NCI-H146 treated with DMSO at 0.1 percent for 48 hours (cell line): ENCODE data around the gene LRSAM1.

Experiments
- DNase-seq: peaks from one replicate; lab custom pipeline; 2025; ENCODE audit not compliant: unreplicated experiment; lab: John Stamatoyannopoulos, UW

LRSAM1 gene

GRCh38 chr9:127509955-127510299 lies 58.6 kb downstream of the LRSAM1 start:
- DNase-seq, result no peak

DNA sequence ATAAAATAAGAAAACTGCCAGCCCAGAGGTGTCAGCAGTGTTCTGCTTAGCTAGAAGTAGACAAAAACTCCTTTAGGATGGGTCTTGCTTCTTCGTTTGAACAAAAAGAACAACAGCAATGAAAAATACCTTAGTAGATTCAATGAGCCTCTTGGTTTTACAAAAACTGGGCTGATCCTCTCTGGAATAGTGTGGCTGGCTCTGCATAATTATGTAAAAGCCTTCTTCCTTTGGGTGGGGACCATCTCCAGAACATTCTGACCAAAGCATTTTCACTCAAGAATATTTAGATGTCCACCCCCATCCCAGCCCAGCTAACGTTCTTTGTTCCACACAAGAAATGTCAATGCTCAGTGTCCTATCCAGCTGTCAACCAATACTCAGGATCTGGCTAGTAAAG lies 63.2 kb downstream of the LRSAM1 start:
- DNase-seq, result no peak

DNA sequence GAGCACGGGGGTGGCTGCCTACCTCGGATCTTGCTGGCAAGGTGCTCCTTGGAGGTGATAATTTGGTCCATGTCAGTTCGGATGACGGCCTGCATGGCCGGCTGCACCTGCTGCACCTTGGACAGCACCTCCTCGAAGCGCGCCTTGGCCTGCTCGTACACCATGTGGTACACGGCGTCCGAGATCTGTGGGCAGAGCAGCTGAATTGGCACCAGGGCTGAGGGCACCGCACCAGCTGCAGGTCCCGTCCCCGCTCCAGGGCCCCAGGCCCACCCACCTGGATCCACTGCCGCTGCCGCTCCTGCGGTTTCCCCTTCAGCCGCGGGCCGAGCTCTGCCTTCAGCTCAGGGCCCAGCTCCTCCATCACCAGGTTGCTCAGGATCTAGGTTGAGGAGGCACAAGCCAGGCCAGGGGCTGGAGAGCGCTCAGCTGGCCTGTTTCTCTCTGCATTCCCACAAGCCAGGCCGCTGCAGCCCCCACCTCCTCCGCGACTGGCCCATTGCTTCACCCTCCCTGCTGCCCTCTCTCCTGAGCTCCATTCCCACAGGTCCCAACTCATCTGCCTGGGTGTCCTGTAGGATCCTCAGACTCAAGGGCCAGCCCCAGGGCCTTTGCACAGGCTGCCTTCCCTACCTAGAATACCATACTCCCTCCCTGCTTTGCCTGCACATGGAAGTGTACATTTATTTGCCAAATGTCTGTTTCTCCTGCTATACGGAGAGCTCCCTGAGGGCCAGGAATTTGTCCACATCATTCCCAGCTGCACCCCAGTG lies 65.7 kb downstream of the LRSAM1 start:
- DNase-seq, result no peak

DNA sequence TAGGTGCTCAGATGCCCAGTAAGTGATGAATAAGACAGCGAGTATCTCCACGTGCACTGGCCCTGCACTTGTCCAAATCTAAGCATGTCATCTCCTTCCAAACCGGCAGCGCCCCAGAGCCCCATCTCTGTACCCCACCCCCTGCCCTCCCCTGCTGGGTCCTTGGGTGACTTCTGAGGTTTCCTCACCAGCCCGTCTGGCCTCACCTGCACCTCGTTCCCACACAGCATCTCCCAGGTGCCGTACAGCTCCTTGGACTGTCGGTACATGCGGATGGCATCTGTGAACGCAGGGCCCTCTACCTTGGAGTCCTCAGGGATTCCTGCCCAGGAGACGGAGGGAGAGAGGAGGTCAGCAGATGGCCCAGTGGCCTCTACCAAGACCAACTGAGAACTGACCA lies 66.3 kb downstream of the LRSAM1 start:
- DNase-seq, result no peak

DNA sequence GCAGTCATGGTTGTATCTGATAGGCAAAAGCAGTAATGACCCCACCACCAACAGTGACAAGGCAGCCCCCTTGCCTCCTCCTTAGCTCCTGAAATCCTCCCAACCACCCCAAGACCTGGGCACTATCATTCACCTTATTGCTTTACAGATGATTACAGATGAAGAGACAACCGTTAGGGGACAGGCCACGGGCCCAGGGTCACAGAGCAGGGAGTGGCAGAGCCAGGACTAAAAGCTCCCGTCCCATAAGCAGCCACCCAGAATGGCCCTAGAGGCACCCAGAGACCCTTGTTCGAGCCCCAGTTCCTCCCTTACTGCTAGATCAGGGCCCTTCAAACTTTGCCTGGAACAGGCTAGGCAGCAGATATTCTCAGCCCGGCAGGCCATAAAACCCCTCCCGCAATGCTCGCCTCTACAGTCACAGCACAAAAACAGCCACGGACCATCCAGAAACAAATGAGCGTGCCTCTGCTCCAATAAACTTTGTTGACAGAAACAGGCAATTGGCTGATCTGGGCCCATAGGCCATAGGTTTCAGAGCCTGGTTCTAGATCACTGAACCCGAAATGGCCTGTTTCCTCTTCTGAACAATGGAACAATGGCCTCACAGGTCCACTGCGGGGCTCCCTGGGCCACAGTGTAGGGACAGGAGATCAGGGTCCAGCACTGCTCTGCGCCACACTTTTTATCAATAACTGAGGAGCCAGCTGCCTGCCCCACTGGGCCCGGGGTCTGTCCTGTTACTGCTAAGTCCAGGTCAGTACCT lies 67.0 kb downstream of the LRSAM1 start:
- DNase-seq, result no peak

GRCh38 chr9:127519301-127520166 lies 68.2 kb downstream of the LRSAM1 start:
- no peak for DNase-seq

DNA sequence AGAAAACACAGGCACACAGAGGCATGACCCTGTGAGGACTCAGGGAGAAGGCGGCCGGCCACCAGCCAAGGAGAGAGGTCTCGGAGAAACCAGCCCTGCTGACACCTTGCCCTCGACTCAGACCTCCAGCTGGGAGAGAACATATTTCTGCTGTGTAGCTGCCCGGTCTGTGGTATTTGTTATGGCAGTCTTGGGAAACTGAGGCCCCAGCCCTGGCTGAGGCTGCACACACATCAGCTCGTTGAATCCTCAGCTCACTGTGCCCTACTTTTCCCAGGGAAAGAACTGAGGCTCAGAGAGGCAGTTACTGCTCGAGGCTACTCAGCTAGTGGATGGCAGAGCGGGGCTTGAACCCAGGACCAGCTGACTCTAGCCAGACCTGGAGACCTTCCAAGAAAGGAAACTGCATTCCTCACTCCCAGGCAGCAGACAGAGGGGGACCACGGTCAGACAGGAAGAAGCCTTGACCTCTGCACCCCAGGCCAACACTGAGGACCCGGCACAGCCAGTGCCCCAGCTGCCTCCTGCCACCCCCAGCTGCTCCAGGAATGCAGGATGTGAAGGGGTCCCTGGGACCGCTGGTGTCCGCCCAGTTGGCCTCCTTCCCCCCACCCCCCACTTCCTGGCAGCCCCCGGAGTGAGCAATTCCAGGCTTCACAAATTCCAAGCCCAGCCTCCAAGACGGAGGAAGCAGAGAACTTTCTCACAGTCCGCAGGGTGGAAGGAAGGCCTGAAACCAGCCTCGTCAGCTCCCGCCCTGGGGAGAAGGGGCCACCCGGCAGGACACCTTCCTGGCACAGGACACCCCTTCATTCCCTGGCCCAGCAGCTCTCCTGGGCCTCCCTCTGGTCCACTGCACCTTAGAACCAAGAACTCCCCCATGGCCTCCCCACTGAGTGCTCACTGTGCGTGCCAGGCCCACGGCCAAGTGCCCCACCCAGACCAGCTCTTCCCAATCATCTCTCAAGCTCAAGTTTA lies 69.9 kb downstream of the LRSAM1 start:
- DNase-seq, result no peak

DNA sequence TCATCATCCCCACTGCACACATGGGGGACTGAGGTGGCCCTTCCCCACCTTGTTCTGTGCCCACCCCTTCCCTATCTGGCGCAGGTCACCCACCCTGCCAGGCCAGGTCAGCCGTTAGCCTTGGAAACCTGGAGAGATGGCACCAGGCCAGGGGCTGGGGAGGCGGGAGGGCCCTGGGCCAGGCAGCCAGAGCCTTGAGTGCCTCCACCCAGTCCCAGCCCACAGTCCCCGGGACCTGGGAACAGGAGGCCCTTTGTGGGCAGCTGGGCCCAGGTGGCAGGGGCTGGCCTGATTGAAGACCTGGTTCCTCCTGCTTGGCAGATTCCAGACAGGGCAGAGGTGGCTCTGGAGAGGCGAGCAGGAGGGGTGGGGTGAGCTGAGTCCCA lies 70.6 kb downstream of the LRSAM1 start:
- DNase-seq, result no peak

- DNase-seq, result no peak
Observed at GRCh38 chr9:127522727-127523126, 71.4 kb downstream of the LRSAM1 start.

GRCh38 chr9:127523312-127523851 lies 72.1 kb downstream of the LRSAM1 start:
- no peak for DNase-seq

GRCh38 chr9:127524373-127524772 lies 73.1 kb downstream of the LRSAM1 start:
- no peak for DNase-seq

DNA sequence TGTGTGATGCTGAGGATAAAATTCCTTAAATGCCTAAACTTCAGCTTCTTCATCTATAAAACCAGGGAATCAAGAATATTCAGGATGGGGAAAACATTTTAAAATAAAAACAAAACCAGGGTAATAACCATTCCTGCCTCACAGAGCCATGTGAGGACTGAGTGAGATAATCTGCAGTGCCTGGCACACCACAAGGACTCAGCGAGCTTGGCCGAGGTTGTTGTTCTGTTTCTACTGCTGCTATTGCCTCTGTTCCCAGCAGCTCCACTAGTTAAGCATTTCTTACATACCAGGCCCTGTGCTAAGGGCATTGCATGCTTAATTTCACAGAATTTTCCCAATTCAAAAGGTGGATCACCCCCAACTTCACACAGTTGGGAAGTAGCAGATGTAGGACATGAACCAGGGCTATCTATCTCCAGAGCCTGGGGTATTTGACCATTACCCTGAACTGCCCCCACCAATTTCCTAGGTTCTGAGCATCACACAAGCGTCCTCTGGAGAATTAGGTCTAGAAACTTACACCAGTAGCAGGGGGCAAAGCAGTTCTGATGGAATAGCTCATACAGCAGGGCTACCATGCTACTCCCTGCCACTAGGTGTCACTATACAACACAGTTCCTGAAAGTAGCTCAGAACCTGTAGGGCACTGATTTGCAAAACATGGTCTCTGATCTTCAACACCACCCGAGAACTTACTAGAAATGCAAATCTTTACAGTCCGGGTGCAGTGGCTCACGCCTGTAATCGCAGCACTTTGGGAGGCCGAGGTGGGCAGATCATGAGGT lies 74.3 kb downstream of the LRSAM1 start:
- DNase-seq, result no peak

DNA sequence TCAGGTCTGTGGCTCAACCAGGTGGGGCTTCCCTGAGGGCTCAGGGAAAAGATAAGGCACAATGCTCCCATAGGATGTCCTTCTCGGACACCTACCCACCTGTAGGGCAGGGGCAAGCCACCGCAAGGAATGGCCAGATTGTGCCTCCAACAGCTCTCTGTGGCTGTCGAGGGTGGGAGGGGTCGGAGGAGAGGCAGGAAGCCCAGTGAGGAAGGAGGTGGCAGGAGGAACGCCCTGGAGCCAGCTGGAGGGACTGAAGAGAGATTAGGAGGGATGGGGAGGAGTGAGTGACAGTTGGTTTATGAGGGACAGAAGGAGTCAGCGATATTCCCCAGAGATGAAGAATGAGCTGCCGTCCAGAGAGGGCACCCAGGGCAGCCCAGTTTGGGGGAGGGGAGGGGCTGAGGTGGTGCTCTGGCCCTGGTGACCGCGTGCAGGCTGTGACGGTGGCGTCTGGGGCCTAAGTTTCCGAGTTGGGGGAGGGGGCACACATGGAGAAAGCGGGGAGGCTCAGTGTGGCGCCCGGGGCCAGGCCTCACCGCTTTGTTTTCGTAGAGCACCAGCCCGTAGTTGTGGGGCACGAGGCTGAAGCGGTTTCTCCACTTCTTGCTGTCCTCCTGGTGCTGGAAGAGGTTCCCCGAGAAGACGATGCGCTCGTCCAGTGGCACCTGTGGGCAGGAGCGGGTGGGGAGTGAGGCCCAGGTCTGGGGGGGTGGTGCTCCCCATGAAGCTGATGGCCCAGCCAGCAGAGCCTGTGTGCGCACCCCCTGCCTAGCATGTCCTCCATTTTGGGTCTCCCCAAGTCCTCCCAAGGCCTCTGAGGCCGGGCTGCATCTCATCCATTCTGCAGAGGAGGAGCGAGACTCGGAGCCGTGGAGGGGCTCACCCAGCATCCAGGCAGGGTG lies 75.6 kb downstream of the LRSAM1 start:
- DNase-seq, result no peak

GRCh38 chr9:127527560-127528268 lies 76.4 kb downstream of the LRSAM1 start:
- no peak for DNase-seq

GRCh38 chr9:127528422-127529251 lies 77.3 kb downstream of the LRSAM1 start:
- DNase-seq, result no peak

DNA sequence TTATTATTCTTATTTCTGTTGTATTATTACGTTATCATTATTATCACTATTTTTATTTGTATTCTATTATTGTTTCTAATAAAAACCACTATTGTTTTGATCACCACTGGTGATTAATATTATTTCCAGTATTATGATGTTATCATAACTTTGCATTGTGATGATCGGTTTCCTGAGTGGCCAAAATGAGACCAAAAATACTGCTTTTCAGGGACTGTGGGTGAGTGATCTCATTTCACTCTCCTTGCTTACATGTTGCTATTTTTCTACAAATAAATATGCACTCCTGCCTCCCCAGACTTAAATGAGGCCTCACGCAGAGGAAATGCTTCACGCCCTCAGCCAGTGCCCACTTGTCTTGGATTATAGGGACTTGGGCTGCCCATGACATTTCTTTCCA lies 78.4 kb downstream of the LRSAM1 start:
- DNase-seq, result no peak
